Right kidney (tissue), 1 donor: ENCODE measurements around the gene GCG.

ENCODE experiments used
- DNase-seq: peaks from one replicate; pipeline ENCODE4 v3.0.0-alpha.2; 2016

Gene GCG

GRCh38 chr2:162099836-162100235 is 52.2 kb downstream of the GCG start:
- DNase-seq = no peak
